GM12878 (cell line): ENCODE measurements around the gene OTUD4. TPM values are rescaled to one million over a fixed set of nuclear protein-coding genes. Genes with fewer than 3 reads are reported as not detected.

ENCODE experiments used
- CHD1 ChIP-seq: IDR thresholded peaks from 2 replicates; pipeline ENCODE4 v1.6.1; 2012; ENCODE audit warnings: low read depth, low read length, improper control_type of control experiment
- E2F4 ChIP-seq: IDR thresholded peaks from 2 replicates; pipeline ENCODE4 v1.6.1; 2012; ENCODE audit warnings: low read depth, low read length, improper control_type of control experiment
- E2F8 ChIP-seq: fragments of 450-650 bp; IDR thresholded peaks from 2 replicates; pipeline ENCODE4 v1.6.1; 2018; ENCODE audit warnings: mild to moderate bottlenecking, low read depth, moderate library complexity; ENCODE audit not compliant: partially characterized antibody
- EED ChIP-seq: sonication (generic); IDR thresholded peaks from 2 replicates; pipeline ENCODE4 v1.6.1; 2016; ENCODE audit warnings: antibody characterized with exemption, low read depth
- EZH2 ChIP-seq: IDR thresholded peaks from 2 replicates; pipeline ENCODE4 v1.6.1; 2012; ENCODE audit warnings: low read depth, mild to moderate bottlenecking, control low read depth, inconsistent platforms, low read length, borderline replicate concordance; ENCODE audit not compliant: control insufficient read depth
- GABPA ChIP-seq: IDR thresholded peaks from 2 replicates; pipeline ENCODE4 v1.6.1; 2014; ENCODE audit warnings: antibody characterized with exemption, low read depth, mild to moderate bottlenecking, inconsistent platforms
- GATAD2B ChIP-seq: fragments of 450-650 bp; conservative IDR thresholded peaks from 2 replicates; pipeline ENCODE4 v1.6.1; 2017; ENCODE audit warnings: low read depth, mild to moderate bottlenecking, moderate library complexity
- HCFC1 ChIP-seq: fragments of 150-350 bp; IDR thresholded peaks from 2 replicates; pipeline ENCODE4 v1.6.1; 2014; ENCODE audit warnings: low read length
- HDAC6 ChIP-seq: fragments of 200-600 bp; sonication (generic); IDR thresholded peaks from one replicate; pipeline ENCODE4 v1.8.0; 2017; ENCODE audit warnings: antibody characterized with exemption; ENCODE audit not compliant: unreplicated experiment
- LARP7 ChIP-seq: fragments of 450-650 bp; IDR thresholded peaks from 2 replicates; pipeline ENCODE4 v1.6.1; 2017; ENCODE audit warnings: mild to moderate bottlenecking
- MAX ChIP-seq: IDR thresholded peaks from 2 replicates; pipeline ENCODE4 v1.6.1; 2012; ENCODE audit warnings: low read depth, low read length, improper control_type of control experiment
- MEF2A ChIP-seq: IDR thresholded peaks from 2 replicates; pipeline ENCODE4 v1.6.1; 2011; ENCODE audit warnings: low read depth, mild to moderate bottlenecking, low read length, moderate library complexity; ENCODE audit not compliant: insufficient read depth
- NFIC ChIP-seq: IDR thresholded peaks from 2 replicates; pipeline ENCODE4 v1.6.1; 2012; ENCODE audit warnings: low read depth, mild to moderate bottlenecking, inconsistent platforms, low read length, moderate library complexity
- NR2F1 ChIP-seq: fragments of 450-650 bp; conservative IDR thresholded peaks from 2 replicates; pipeline ENCODE4 v1.6.1; 2017; ENCODE audit warnings: mild to moderate bottlenecking
- PAX8 ChIP-seq: fragments of 450-650 bp; IDR thresholded peaks from 2 replicates; pipeline ENCODE4 v1.6.1; 2017; ENCODE audit warnings: mild to moderate bottlenecking, moderate library complexity
- POLR2AphosphoS5 ChIP-seq: IDR thresholded peaks from 2 replicates; pipeline ENCODE4 v1.6.1; 2011; ENCODE audit warnings: mild to moderate bottlenecking, low read length, inconsistent platforms
- RAD21 ChIP-seq: IDR thresholded peaks from 2 replicates; pipeline ENCODE4 v1.6.1; 2011; ENCODE audit warnings: mild to moderate bottlenecking, low read depth, low read length, moderate library complexity; ENCODE audit not compliant: insufficient read depth
- RAD51 ChIP-seq: fragments of 450-650 bp; IDR thresholded peaks from 2 replicates; pipeline ENCODE4 v1.6.1; 2016; ENCODE audit warnings: moderate library complexity, mild to moderate bottlenecking, inconsistent platforms
- RBBP5 ChIP-seq: fragments of 200-600 bp; sonication (generic); conservative IDR thresholded peaks from 2 replicates; pipeline ENCODE4 v1.6.1; 2016
- RELB ChIP-seq: fragments of 450-650 bp; IDR thresholded peaks from 2 replicates; pipeline ENCODE4 v1.6.1; 2017; ENCODE audit warnings: low read depth, mild to moderate bottlenecking, moderate library complexity
- SIX5 ChIP-seq: IDR thresholded peaks from 2 replicates; pipeline ENCODE4 v1.6.1; 2011; ENCODE audit warnings: mild to moderate bottlenecking, low read depth, low read length, moderate library complexity; ENCODE audit not compliant: severe bottlenecking
- SMARCA5 ChIP-seq: fragments of 450-650 bp; IDR thresholded peaks from 2 replicates; pipeline ENCODE4 v1.6.1; 2017; ENCODE audit warnings: mild to moderate bottlenecking
- SP1 ChIP-seq: IDR thresholded peaks from one replicate; pipeline ENCODE4 v1.6.1; 2011; ENCODE audit warnings: low read depth, low read length
- TCF7 ChIP-seq: IDR thresholded peaks from 2 replicates; pipeline ENCODE4 v1.6.1; 2014; ENCODE audit warnings: antibody characterized with exemption, borderline replicate concordance
- USF1 ChIP-seq: IDR thresholded peaks from 2 replicates; pipeline ENCODE4 v1.6.1; 2011; ENCODE audit warnings: borderline replicate concordance, low read depth, mild to moderate bottlenecking, moderate library complexity, mixed read lengths, low read length; ENCODE audit not compliant: insufficient read depth; ENCODE audit errors: extremely low read length
- ZNF207 ChIP-seq: fragments of 450-650 bp; IDR thresholded peaks from 2 replicates; pipeline ENCODE4 v1.6.1; 2014; ENCODE audit warnings: antibody characterized with exemption, mild to moderate bottlenecking, borderline replicate concordance
- ZNF384 ChIP-seq: IDR thresholded peaks from 2 replicates; pipeline ENCODE4 v1.6.1; 2012; ENCODE audit warnings: low read depth, mild to moderate bottlenecking, low read length, improper control_type of control experiment, borderline replicate concordance
- ZZZ3 ChIP-seq: IDR thresholded peaks from 2 replicates; pipeline ENCODE4 v1.6.1; 2011; ENCODE audit warnings: low read depth; ENCODE audit not compliant: control insufficient read depth, insufficient read length
- polyA plus RNA-seq, 11 experiments: library from polyadenylated mRNA; depleted of rRNA in 4 of 11; unstranded in 6 of 11; stranded (reverse) in 5 of 11; fragments of >200 nt; fragmentation: Nextera tagmentation in 4 of 11; fragmentation: Illumina TruSeq in 1 of 11; extraction: Ambion mirVana in 4 of 11; extraction: Trizol in 1 of 11; gene quantifications; 1 replicate in 1 of 11; 2 replicates in 10 of 11; pipeline versions ENCODE4 v1.2.1 to v1.2.3, GENCODE V29; 2011 to 2016; ENCODE audit warnings: inconsistent platforms in 2 of 11, missing spikeins in 2 of 11, low read depth in 1 of 11
- total RNA-seq, 4 experiments: library from RNA; depleted of rRNA in 3 of 4; stranded (reverse); fragments of >200 nt in 3 of 4; fragmentation: Illumina TruSeq in 1 of 4; extraction: Trizol in 1 of 4; gene quantifications; 2 replicates each; pipeline versions ENCODE4 v1.2.1 to v1.2.3, GENCODE V29; 2013 to 2021

The OTUD4 gene
- total and polyA plus RNA-seq, 10 of the 15 experiments (the other 5 are each of a cell fraction or from before 2014, with no cell fraction given), result 2.2 to 26.3 (median 14.2) TPM

- TF ChIP-seq RELB, result 0 out of 2 replicates have a peak, but pooled peaks have one; percentile 36
- TF ChIP-seq ZZZ3, result no peak
- no peak for TF ChIP-seq RAD51
- no peak for TF ChIP-seq GABPA
- TF ChIP-seq MEF2A, result no peak
- TF ChIP-seq SMARCA5, result no peak
- no peak for TF ChIP-seq HCFC1
- TF ChIP-seq MAX, result no peak
- TF ChIP-seq HDAC6, result no peak
- TF ChIP-seq NFIC, result peak; percentile 51; the same call in 1 of the 2 replicates
- peak; percentile 34; the same call in 1 of the 2 replicates for TF ChIP-seq EED
- TF ChIP-seq CHD1, result no peak
- TF ChIP-seq NR2F1, result no peak
- TF ChIP-seq RBBP5, result no peak
- no peak for TF ChIP-seq POLR2AphosphoS5
- TF ChIP-seq E2F8, result no peak
- TF ChIP-seq E2F4, result no peak
- TF ChIP-seq USF1, result no peak
- no peak for TF ChIP-seq GATAD2B
- no peak for TF ChIP-seq SIX5
- no peak for TF ChIP-seq PAX8
- TF ChIP-seq RAD21, result no peak
- TF ChIP-seq LARP7, result no peak
- no peak for TF ChIP-seq EZH2
- TF ChIP-seq ZNF207, result no peak
- no peak for TF ChIP-seq SP1
- TF ChIP-seq ZNF384, result no peak
- no peak for TF ChIP-seq TCF7
Measured at GRCh38 chr4:145186729-145187128, 6.3 kb upstream of the OTUD4 start (continued).
